Stimulated activated CD4-positive, alpha-beta T cell treated with anti-CD3 and anti-CD28 coated beads, TNF-alpha, amount 100 ng/mL, for 24 hours (primary cell): ENCODE measurements around the gene FGF18.
"Not testable (repeated sequence)": the region's sequence is repeated elsewhere in the genome, so short reads cannot be mapped to it uniquely, and the experiment has no call there.

Experiments
- DNase-seq, 3 experiments: peaks; one replicate each; pipeline ENCODE4 v3.0.0-alpha.2; 2020; ENCODE audit warnings: low read depth in 3 of 3

FGF18 gene

DNA sequence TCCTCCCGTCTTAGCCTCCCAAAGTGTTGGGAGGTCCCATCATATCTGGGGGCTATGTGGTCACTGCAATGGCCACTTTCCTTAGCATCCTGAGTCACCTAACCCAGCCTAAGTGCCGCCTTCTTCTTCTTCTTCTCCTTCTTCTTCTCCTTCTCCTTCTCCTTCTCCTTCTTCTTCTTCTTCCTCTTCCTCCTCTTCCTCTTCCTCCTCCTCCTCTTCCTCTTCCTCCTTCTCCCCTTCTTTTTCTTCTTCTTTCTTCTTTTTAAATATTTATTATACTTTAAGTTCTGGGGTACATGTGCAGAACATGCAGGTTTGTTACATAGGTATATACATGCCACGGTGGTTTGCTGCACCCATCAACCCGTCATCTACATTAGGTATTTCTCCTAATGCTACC, 78.0 kb downstream of the FGF18 start:
- DNase-seq = not testable (repeated sequence)

DNA sequence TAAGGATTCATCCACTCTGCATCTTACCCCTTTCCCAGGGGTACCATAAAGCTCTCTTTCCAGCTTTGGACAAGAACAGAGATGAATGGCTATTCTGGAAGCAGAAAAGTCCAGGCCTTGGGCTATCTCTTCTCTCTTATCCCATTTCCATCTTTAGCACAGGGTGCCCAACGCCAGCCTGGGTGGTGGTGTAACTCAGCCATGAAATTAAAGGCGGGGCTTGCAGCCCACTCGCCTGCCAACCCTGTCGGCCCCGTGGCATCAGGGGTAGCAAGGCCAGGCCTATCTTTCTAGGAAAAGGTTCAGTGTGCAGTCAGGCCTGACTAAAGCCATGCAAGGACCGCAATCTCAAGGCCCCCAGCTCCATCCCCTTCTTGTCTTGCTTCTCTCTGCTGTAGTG, 78.7 kb downstream of the FGF18 start:
- DNase-seq = no peak

DNA sequence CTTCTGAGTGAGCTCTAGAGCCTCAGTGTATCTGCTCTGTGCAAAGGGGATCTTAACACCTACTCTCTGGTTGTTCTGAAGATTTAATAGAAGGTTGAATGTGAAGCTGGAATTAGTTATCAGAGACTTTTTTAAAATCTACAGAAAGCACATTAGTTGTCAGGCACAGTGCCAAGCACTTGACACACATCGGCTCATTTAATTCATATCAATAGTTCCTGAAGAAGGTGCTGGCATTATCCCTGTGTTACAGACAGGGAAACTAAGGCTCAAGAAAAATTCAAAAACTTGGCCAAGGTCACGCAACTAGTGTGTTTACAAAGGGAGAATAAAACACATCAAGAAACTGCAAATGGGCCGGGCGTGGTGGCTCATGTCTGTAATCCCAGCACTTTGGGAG, 80.2 kb downstream of the FGF18 start:
- DNase-seq = no peak

DNA sequence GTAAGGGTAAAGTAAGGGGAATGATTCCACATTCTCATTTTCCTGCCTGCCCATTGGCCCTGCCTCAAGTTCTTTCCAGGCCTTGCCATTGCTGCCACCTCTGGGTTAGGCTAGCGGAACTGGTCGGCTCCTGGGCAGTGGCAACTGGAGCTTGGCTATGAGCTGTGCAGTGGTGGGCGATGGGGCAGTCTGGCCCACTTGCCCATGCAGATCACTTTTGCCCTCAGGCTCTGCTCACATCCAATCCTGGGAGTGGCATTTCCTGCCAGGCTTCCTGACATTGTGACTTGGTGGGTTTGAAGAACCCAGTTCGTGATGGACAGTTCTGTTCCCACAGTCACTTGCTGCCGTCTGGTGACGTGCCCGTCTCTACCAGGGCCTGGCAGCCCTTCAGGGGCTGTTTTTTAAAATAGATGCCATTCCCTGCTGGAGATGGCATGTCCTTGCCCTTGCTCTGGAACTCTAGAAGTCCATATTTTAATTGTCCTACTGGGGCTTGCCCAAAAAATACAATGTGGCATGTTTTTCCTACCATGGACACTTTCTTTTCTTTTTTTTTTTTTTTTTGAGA, 86.1 kb downstream of the FGF18 start:
- no peak for DNase-seq

DNA sequence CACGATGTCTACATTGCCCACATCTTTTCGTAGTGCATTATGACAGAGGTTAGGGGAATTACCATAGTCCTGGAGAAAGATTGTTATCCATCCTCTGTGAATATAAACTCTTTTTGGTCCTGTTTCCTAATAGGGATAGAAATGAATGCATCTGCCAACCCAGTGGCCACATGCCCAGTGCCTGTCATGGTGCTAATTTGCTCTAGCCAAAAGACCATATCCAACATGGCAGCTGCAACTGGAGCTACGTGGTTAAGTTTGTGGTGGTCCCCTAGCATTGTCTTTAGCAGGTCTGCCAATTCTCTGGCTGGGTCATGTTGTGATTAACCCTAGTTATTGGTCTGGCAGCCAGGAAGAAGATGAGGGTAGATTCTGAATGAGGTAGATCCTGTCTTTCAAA, 87.5 kb downstream of the FGF18 start:
- no peak for DNase-seq
